22Rv1 (cell line): ENCODE data around the gene PRUNE2.

ENCODE experiments used
- CTCF ChIP-seq: fragments of 450-650 bp; IDR thresholded peaks from 2 replicates; pipeline ENCODE4 v1.5.1; 2017; ENCODE audit warnings: mild to moderate bottlenecking
- ZFX ChIP-seq: fragments of 450-650 bp; IDR thresholded peaks from 2 replicates; pipeline ENCODE4 v1.6.1; 2017; ENCODE audit warnings: antibody characterized with exemption, borderline replicate concordance

- no peak for TF ChIP-seq CTCF
- no peak for TF ChIP-seq ZFX
Observed at GRCh38 chr9:76567086-76567485, 338.8 kb downstream of the PRUNE2 start.
